Measurements from ENCODE around the gene TMEM161A.
"Not testable (repeated sequence)": the region's sequence is repeated elsewhere in the genome, so short reads cannot be mapped to it uniquely, and the experiment has no call there.

TMEM161A gene

GRCh38 chr19:19138109-19138981, at the start of gene TMEM161A:
TMEM161A (minus strand) TSS chr19:19138478; CDS start chr19:19138428, 50 bp downstream.
- peak; percentile 98 for DNase-seq

GRCh38 chr19:19186742-19187141, 48.5 kb upstream of the TMEM161A start:
- DNase-seq = no peak

DNA sequence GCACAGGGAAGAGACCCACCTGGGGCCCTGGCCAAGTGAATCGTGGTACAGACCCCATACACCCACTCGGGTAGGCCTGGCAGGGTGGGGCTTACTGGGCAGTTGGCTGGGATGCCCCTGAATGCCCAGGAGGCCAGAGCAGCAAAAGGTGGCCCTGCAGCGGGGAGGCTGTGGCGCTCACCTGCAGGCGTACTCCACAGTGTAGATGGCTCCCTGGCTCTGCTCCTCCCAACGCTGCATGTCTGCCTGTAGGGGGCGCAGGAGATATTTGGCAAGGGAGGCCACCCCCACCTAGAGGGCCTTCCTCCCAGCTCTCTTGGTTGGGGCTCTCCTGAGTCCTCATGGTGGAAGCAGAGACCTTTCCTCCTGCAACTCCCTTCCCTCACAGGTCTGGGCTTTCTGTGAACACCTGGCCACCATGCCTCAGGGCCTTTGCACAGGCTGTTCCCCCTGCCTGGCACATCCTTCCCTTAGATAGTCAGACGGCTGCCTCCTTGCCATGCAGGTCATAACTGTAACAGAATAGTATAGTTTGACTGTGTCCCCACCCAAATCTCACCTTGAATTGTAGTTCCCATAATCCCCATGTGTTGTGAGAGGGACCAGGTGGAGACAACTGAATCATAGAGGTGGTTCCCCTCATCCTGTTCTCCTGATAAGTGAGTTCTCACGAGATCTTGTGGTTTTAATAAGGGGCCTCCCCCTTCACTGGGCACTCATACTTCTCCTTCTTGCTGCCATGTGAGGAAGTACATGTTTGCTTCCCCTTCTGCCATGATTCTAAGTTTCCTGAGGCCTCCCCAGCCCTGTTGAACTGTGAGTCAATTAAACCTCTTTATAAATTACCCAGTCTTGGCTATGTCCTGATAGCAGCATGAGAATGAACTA, 47.8 kb upstream of the TMEM161A start:
- DNase-seq = peak; percentile 7

GRCh38 chr19:19181488-19181998, 43.3 kb upstream of the TMEM161A start:
- DNase-seq = no peak

GRCh38 chr19:19179548-19180441, 41.5 kb upstream of the TMEM161A start:
- no peak for DNase-seq

DNA sequence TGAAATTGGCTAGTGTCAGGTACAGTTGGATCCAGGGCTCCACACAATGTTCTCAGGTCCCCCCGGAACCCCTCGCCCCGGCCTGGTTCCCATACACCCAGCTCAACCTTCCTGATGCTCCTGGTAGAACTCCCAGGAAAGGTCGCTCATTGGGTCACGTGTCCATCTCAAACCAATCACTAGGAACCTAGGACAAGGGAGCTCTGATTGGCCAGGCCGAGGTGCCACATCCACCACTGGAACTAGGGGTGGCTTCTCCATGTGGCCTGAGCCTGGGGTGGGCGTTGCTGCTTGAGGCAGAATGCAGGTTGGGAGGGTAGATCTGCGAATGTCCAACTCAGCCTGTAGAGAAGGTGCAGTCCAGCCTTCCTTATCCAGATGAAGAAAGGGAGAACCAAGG, 38.7 kb upstream of the TMEM161A start:
- DNase-seq = no peak

GRCh38 chr19:19173243-19173642, 35.0 kb upstream of the TMEM161A start:
- DNase-seq = not testable (repeated sequence)

- DNase-seq = no peak
Measured at GRCh38 chr19:19171821-19172532, 33.7 kb upstream of the TMEM161A start.

GRCh38 chr19:19170873-19171672, 32.8 kb upstream of the TMEM161A start:
- no peak for DNase-seq

DNA sequence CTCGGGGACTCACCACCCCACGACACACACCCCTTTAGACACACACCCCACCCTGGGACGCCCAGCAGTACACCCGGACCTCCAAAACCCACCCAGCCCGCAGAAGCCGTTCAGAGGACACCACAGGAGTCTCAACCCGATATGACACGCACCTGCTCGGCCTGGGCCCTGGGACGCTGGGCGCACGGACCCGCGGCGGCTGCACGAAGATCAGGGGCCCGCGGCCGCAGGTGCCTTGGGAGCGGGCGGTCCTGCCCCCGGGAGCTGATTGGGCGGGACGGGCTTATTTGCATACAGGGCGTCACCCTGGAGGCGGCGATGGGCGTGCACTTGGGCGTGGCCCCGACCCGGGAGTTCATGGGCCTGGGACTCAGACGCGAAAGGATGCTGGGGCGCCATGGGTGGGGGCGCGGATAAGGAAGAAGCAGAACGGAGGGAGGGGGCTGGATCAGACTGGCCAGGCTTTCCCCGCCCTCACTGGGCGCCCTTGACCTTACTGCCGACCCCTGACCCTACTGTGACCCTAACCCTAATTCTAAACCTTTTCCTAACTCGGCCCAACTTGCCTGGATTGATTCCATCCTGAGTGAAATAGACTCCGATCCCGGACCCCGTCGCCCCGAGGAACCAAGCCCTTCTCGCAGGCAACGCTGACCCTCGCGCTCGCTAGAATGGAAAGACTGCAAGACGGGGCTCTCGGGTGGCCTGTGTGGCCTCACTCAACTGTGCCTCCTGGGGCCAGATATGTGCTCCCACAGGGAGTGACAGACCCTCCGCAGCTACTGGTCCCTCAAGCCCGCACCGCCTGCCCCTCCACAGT, 32.0 kb upstream of the TMEM161A start, which contains the start of gene MEF2B:
Gene MEF2B (minus strand): TSS at position 211 of the 820 bp plus-strand sequence. CDS start 19,528 bp downstream, outside the sequence.
- peak; percentile 42 for DNase-seq

DNA sequence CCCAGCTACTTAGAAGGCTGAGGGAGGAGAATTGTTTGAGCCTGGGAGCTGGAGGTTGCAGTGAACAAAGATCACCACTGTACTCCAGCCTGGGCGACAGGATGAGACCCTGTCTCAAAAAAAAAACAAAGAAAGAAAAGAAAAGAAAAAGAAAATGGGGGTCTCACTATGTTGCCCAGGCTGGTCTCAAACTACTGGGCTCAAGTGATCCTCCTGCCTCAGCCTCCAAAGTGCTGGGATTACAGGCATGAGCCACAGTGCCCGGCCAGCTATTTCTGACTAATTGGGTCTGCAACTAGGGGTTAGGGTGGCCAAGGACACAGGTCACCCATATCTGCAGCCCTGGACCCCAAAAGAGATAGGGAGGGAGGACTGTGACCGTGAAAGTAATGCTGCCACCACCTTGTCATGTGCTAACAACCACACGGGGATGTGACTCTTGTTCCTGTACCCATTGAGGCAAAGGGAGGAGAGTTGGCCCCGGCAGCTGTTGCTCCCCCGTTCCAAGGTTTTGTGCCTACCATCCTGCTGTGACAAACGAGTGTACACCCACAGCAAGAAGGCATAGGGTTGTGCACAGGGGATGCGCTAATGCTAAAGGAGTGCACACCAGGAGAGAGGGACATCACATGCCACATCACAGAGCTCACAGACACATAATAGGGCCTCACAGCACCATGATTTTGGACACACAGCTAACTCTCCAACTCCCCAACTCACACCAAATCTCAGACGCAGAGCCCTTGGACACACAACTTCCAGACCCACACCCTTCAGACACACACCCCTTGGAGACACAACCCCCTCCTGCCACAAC, 31.2 kb upstream of the TMEM161A start:
- DNase-seq = no peak

DNA sequence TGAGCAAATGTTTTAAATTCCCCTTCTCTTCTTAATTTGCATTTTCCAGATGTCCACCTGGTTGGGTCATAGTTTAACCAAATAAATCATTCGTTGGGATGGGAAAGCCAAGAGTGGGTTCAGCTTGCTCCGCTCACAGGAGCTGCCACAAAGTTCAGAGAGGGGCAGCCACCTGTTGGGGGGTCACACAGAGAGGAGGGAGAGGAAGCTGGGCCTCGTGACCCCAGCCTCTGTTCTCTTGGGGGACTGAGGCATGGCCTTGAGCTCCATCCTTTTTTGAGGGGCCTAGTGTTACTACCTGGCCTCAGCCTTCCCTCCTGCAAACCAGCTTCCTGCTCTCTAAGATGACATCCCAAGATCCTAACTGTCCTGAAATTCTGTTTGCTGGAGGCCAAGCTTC, 29.3 kb upstream of the TMEM161A start:
- DNase-seq = no peak

DNA sequence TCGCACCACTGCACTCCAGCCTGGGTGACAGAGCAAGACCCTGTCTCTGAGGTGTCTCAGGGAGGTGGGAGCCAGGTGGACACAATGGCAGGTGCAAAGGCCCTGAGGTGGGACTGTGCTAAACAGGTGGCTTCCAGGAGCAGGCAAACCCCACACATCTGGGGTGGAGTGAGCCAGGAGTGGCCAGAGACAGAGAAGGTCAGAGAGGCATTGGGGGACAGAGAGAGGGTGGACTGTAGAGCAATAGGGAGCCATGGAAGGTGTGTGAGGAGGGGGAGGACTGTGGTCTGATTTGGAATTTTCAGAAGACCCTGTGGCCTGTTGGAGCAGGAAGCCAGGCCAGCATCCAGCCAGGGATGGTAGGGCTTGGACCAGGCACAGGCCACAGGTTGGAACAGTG, 27.1 kb upstream of the TMEM161A start:
- no peak for DNase-seq

DNA sequence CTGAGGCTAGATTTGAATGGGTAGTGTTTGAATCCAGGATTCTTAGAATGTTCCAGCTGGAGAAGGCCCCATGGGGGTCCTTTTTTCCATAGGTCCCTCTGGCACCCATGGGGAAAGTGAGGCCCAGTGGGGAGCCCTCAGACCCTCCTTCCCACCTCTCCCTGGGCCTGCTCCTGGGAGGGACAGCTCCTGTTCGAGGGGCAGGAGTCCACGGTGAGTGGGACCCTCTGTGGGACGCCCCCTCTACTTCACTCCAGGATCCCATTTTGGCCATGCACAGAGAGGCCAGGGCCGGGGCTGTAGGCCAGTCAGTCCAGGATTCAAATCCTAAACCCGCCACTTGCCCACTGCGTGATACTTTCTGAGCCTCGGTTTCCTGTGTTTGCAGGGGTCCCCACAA, 24.2 kb upstream of the TMEM161A start:
- no peak for DNase-seq

GRCh38 chr19:19160461-19161035, 22.3 kb upstream of the TMEM161A start:
- DNase-seq = no peak

- no peak for DNase-seq
Measured at GRCh38 chr19:19159534-19159933, 21.3 kb upstream of the TMEM161A start.

- DNase-seq = no peak
Measured at GRCh38 chr19:19157808-19158207, 19.5 kb upstream of the TMEM161A start.

DNA sequence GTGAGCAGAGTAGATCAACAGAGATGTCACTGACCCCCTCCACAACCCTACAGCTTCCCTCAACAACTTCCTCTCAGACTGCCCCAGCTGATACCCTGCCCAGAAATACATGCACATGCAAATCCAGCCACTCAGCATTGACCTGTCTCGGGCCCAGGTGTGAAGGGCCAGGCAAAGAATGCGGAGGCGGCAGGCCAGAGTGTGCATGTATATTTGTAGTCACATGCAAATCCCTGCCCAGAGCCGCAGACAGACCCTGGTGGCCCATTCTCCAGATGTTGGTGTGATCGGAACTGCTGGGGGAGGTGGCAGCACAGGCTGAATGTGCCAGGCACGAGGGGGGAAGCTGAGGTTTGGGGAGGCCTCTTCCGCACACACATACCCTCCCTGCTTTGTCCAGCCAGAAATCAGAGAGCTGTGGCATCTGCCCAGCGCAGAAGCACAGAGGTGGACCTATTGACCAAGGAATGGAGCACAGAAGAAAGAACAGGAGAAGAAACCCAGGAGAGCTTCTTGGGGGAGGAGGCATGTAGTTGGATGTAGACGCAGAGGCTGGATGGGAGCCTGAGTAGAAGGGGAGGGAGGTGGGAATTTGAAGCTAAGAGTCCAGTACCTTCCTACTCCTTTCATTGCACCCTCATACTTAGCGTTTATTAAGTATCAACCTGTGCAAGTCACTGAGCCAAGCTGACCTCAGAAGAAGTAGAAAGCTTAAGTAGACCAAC, 17.4 kb upstream of the TMEM161A start:
- no peak for DNase-seq
